ENCODE data around the gene LEMD1. TPM values are rescaled to one million over a fixed set of nuclear protein-coding genes. Genes with fewer than 3 reads are reported as not detected.

LEMD1 gene
- total RNA-seq, 2 donors from 2014 or later = not detected

GRCh38 chr1:205373022-205373797 lies 48.6 kb downstream of the LEMD1 start:
- Histone ChIP-seq H3K36me3 (no peaks in the 10 kb centered on the region), H3K4me1 (ENCODE audit: control insufficient read depth in 1 of 2, low read depth in 2 of 2) (peaks cover 32 to 49% of the 10 kb centered on the region in 2 donors), H3K27ac (peak overlapping the region in 1 of 2 donors; percentile 62), H3K4me3 (peak overlapping the region; percentile 17), H3K27me3 (replicated peaks; ENCODE audit: insufficient read depth) (no peaks in the 10 kb centered on the region), H3K9me3 (no peaks in the 10 kb centered on the region)
- TF ChIP-seq CTCF (IDR thresholded peaks at IDR 0.05) = no peak
- ATAC-seq (ENCODE audit: insufficient number of reproducible peaks, low FRiP score, low read depth) (no peak), DNase-seq (ENCODE audit: low spot score) (no peak)

- Histone ChIP-seq H3K4me3 (peak overlapping the region; percentile 35), H3K27ac (peak overlapping the region; percentile 49 to 62), H3K4me1 (ENCODE audit: control insufficient read depth in 1 of 2, low read depth in 2 of 2) (peaks cover 32 to 49% of the 10 kb centered on the region in 2 donors), H3K9me3 (no peaks in the 10 kb centered on the region), H3K36me3 (no peaks in the 10 kb centered on the region), H3K27me3 (replicated peaks; ENCODE audit: insufficient read depth) (no peaks in the 10 kb centered on the region)
- DNase-seq (ENCODE audit: low spot score) = no peak
- ATAC-seq (ENCODE audit: insufficient number of reproducible peaks, low FRiP score, low read depth) = no peak
- TF ChIP-seq CTCF (IDR thresholded peaks at IDR 0.05) = no peak
Observed at GRCh38 chr1:205371871-205372660, 49.8 kb downstream of the LEMD1 start.

GRCh38 chr1:205370780-205371179 lies 51.1 kb downstream of the LEMD1 start:
- Histone ChIP-seq H3K27me3 (replicated peaks; ENCODE audit: insufficient read depth) (no peaks in the 10 kb centered on the region), H3K9me3 (no peaks in the 10 kb centered on the region), H3K4me3 (no peak overlapping the region), H3K4me1 (ENCODE audit: control insufficient read depth in 1 of 2, low read depth in 2 of 2) (peaks cover 32 to 56% of the 10 kb centered on the region in 2 donors), H3K27ac (no peak overlapping the region), H3K36me3 (no peaks in the 10 kb centered on the region)
- no peak for ATAC-seq (ENCODE audit: insufficient number of reproducible peaks, low FRiP score, low read depth)
- no peak for TF ChIP-seq CTCF (IDR thresholded peaks at IDR 0.05)
- no peak for DNase-seq (ENCODE audit: low spot score)

- ATAC-seq (ENCODE audit: insufficient number of reproducible peaks, low FRiP score, low read depth) = no peak
Observed at GRCh38 chr1:205369701-205370123, 52.1 kb downstream of the LEMD1 start.

More at GRCh38 chr1:205369701-205370123, 52.1 kb downstream of the LEMD1 start:
- TF ChIP-seq CTCF (IDR thresholded peaks at IDR 0.05) = no peak
- Histone ChIP-seq H3K27ac (no peak overlapping the region), H3K27me3 (replicated peaks; ENCODE audit: insufficient read depth) (no peaks in the 10 kb centered on the region), H3K4me3 (no peak overlapping the region), H3K4me1 (ENCODE audit: control insufficient read depth in 1 of 2, low read depth in 2 of 2) (peaks cover 28 to 46% of the 10 kb centered on the region in 2 donors), H3K9me3 (no peaks in the 10 kb centered on the region), H3K36me3 (no peaks in the 10 kb centered on the region)
- no peak for DNase-seq (ENCODE audit: low spot score)

Data from thoracic aorta (tissue), 2 donors.